Measurements from ENCODE around the gene ZNF346.
"Not testable (repeated sequence)": the region's sequence is repeated elsewhere in the genome, so short reads cannot be mapped to it uniquely, and the experiment has no call there.

The ZNF346 gene, protein sequence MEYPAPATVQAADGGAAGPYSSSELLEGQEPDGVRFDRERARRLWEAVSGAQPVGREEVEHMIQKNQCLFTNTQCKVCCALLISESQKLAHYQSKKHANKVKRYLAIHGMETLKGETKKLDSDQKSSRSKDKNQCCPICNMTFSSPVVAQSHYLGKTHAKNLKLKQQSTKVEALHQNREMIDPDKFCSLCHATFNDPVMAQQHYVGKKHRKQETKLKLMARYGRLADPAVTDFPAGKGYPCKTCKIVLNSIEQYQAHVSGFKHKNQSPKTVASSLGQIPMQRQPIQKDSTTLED

DNA sequence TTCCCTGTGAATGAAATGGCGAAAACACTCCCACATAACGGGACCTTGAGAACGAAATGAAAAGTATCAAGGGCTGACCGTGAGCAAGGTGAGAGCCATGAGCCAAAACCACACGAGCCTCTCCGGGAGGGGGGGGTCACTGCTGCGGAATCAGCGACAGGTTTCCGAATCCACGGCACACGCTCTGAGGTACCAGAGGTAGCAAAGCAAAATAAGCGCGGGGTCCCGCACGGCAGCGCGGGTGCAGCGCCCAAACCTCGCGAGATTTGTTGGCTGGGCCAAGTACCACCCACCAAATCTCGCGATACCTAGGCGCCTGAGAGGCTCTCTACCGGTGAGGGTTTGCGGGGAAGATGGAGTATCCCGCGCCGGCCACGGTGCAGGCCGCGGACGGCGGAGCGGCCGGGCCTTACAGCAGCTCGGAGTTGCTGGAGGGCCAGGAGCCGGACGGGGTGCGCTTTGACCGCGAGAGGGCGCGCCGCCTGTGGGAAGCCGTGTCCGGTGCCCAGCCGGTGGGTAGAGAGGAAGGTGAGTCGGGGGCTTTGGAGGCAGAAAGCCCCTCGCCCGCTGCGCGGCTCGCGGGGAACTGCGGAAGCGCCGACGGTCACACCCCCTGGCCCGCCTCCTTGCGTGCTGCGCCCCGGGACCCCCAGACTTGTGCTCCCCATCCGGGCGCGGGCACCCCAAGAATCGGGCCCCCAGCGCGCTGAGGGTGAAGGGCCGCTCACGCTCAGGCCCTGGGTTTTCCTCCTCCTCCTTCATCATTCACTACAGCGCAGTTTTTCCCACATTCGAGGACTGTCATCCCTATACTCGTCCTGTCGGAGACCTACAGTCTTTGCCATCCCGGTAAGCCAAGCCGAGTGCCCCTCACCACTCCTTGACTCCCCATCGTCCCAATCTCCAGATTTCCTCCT is at the start of gene ZNF346:
TSS of gene ZNF346 (plus strand) at position 311 of the 917 bp plus-strand sequence. CDS start at position 354, 43 bp downstream.
- DNase-seq (ENCODE audit: low read depth in 2 of 2): peak; percentile 79 to 91

DNA sequence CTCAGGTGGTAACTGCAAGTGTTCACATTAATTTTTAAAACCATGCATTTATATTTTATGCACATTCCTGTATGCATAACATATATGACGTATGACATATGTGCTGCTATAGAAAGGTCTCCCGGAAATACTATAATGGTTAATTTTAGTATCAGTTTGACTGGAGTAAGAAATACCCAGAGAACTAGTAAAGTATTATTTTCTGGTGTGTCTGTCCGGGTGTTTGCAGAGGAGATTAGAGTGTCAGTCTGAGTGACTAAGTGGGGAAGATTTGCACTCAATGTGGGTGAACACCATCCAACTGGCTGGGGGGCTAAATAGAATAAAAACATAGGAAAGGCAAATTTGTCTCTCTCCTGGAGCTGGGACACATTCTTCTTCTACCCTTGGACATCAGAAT is 42.8 kb upstream of the ZNF346 start:
- no peak for DNase-seq (ENCODE audit: low read depth in 2 of 2)

DNA sequence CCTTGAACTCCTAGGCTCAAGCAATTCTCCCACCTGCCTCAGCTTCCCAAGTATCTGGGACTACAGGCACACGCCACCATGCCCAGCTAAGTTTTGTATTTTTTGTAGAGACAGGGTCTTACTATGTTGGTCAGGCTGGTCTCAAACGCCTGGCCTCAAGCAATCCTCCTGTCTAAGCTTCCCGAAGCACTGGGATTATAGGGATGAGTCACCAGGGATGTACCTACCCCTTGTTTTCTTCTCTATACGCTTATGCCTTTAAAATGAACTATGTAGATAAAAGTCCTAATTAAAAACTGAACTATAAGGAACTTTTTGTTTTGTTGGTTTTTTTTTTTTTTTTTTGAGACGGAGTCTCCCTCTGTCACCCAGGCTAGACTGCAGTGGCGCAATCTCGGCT is 41.7 kb upstream of the ZNF346 start:
- no peak for DNase-seq (ENCODE audit: low read depth in 2 of 2)

DNA sequence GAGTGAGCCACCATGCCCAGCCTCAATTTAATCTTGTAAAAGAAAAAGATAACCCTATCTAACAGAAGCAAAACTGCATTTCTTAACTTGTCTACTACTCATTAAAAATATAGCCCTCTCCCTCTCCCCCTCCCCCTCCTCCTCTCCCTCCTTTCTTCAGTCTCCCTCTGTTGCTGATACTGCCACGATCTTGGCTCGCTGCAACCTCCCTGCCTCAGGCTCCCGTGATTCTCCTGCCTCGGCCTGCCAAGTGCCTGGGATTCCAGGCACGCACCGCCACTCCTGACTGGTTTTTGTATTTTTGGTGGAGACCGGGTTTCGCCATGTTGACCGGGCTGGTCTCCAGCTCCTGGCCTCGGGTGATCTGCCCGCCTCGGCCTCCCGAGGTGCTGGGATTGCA is 39.4 kb upstream of the ZNF346 start:
- not testable (repeated sequence) for DNase-seq (ENCODE audit: low read depth in 2 of 2)

DNA sequence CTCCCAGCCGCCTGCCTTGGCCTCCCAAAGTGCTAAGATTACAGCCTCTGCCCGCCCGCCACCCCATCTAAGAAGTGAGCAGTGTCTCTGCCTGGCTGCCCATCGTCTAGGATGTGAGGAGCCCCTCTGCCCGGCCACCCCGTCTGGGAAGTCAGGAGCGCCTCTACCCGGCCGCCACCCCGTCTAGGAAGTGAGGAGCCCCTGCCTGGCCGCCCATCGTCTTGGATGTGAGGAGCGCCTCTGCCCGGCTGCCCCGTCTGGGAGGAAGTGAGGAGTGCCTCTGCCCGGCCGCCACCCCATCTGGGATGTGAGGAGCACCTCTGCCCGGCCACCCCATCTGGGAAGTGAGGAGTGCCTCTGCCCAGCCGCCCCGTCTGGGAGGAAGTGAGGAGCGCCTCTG is 38.9 kb upstream of the ZNF346 start:
- DNase-seq (ENCODE audit: low read depth in 2 of 2): not testable (repeated sequence)

DNA sequence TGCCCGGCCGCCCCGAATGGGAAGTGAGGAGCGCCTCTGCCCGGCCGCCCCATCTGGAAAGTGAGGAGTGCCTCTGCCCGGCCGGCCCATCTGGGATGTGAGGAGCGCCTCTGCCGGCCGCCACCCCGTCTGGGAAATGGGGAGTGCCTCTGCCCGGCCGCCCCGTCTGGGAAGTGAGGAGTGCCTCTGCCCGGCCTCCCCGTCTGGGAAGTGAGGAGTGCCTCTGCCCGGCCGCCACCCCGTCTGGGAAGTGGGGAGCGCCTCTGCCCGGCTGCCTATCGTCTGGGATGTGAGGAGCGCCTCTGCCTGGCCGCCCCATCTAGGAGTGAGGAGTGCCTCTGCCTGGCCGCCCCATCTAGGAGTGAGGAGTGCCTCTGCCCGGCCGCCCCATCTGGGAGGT is 38.3 kb upstream of the ZNF346 start:
- not testable (repeated sequence) for DNase-seq (ENCODE audit: low read depth in 2 of 2)

DNA sequence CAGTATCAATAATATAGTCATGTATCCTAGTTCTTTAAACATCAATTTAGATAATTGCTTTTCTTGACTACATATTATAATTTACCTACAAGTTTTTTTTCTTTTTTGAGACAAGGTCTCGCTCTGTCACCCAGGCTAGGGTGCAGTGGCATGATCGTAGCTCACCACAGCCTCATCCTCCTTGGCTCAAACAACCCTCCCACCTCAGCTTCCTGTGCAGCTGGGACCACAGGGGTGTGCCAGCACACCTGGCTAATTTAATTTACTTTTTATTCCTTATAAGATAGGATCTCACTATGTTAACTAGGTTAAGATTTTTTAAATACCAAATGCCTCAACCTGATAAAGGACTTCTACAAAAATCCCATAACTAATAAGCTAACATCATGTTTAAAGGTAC is 37.0 kb upstream of the ZNF346 start:
- no peak for DNase-seq (ENCODE audit: low read depth in 2 of 2)

DNA sequence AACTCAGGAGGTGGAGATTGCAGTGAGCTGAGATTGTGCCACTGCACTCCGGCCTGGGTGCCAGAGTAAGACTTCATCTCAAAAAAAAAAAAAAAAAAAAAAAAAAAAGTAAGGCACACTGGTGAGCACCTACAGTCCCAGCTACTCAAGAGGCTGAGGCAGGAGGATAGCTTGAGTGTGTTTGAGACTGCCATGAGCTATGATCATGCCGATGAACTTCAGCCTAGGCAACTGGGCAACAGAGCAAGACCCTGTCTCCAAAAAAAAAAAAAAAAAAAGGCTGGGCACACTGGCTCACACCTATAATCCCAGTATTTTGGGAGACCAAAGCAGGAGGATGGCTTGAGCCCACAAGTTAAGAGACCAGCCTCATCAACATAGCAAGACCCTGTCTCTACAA is 36.2 kb upstream of the ZNF346 start:
- DNase-seq (ENCODE audit: low read depth in 2 of 2): no peak

DNA sequence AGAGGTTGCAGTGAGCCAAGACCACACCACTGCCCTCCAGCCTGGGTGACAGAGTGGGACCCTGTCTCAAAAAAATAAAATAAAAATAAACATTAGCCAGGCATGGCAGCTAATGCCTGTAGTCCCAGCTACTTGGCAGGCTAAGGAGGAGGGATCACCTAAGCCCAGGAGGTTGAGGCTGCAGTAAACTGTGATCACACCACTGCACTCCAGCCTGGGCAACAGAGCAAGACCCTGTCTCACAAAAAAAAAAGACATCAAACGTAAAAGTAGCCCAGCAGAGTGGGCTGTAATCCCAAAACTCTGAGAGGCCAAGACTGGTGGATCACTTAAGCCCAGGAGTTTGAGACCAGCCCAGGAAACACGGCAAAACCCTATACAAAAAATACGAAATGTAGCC is 34.9 kb upstream of the ZNF346 start:
- DNase-seq (ENCODE audit: low read depth in 2 of 2): no peak

DNA sequence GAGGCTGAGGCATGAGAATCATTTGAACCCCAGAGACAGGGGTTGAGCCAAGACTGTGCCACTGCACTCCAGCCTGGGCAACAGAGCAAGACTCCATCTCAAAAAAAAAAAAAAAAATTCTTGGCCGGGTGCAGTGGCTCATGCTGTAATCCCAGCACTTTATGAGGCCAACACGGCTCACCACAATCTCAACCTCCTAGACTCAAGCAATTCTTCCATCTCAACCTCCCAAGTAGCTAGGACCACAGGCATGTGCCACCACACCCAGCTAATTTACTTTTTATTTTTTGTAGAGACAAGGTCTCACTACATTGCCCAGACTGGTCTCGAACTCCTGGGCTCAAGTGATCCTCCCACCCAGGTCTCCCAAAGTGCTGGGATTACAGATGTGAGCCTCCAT is 29.4 kb upstream of the ZNF346 start:
- not testable (repeated sequence) for DNase-seq (ENCODE audit: low read depth in 2 of 2)

DNA sequence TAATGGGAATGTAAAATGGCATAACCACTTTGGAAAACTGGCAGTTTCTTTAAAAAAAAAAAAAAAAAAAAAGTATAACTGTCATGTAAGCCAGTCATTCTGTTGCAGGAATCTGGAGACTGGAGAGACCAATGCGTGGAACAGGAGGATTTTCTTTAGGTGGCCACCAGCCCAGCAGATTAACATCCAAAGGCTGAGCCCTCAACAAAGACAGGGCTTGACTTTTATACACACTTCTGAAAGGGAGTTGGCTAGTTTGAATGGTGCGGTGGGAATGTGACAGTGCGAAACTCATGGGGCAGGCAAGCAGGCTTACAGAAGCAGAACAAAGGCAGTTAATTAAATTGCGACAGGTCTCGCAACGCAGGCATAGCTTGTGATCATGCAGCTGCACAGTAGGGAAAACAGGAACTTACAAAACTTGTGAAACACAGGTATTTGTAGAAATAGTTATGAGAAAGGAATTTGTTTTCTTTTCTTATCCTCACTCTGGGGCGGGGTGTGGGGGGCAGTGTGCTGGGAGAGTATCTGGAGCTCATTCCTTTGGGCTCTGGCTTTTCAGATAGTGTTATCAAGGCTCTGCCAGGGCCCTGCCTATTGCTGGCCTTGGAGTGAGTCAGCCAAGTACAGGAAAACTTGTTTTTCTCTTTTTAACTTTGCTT is 27.9 kb upstream of the ZNF346 start:
- DNase-seq (ENCODE audit: low read depth in 2 of 2): no peak

DNA sequence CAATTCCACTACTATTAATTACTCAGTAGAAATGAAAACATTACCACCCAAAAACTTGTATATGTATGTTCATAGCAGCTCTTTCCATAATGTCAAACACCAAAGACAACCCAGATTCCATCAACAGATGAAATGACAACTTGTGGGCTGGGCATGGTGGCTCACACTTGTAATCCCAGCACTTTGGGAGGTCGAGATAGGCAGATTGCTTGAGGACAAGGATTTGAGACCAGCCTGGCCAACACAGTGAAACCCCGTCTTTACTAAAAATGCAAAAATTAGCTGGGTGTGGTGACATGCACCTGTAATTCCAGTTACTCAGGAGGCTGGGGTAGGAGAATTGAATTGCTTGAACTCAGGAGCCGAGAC is 27.4 kb upstream of the ZNF346 start:
- no peak for DNase-seq (ENCODE audit: low read depth in 2 of 2)

DNA sequence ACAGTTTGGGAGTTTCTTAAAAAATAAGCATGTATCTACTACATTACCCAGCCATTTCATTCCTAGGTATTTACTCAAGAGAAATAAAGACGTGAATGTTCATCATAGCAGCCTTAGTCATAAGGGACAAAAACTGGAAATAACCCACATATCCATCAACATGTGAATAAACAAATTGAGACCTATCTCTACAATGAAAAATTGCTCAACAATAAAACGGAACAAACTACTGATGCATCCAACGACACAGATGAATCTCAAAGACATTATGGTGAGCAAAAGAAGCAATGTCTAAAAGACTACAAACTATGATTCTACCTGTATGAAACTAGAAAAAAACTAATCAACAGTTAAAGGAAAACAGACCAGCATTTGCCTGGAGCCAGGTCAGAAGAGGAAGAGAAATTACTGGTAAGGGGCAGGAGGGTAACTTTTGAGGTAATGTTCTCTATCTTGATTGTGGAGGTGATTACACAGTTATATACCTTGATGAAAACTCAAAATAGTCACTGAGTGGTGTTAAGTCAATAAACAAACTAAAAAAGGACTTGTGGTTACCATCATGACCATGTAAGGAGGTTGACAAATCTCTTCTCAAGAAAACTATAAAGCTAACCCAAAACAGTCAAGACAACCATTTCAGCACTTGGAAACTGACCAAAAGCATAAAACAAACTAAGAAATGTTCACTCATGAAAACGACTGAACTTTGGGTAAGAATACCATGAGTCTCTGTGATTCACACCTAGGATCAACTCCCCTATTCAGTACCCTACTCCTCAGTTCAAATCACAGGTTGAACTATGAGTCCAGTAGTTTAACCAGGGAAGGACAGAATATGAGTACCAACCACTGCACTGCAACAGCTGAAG is 26.4 kb upstream of the ZNF346 start:
- DNase-seq (ENCODE audit: low read depth in 2 of 2): no peak

DNA sequence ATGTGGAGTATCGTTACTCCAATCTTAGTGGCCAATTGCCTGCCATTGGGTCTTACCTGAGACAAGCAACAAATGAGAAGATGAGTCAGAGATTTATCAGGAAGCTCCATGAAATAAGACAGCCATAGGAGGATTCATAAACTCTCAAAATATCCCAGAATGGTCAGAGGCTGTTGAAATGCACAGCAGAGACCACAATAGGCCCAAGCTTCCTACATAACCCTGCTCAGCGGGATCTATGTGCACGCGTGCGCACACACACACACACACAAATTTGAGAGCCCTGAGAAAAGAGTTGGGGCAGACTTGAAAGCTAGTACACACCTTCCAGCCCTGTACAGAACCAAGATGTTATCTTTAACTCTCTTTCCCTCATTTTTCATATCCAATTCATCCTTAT is 25.7 kb upstream of the ZNF346 start:
- DNase-seq (ENCODE audit: low read depth in 2 of 2): no peak

DNA sequence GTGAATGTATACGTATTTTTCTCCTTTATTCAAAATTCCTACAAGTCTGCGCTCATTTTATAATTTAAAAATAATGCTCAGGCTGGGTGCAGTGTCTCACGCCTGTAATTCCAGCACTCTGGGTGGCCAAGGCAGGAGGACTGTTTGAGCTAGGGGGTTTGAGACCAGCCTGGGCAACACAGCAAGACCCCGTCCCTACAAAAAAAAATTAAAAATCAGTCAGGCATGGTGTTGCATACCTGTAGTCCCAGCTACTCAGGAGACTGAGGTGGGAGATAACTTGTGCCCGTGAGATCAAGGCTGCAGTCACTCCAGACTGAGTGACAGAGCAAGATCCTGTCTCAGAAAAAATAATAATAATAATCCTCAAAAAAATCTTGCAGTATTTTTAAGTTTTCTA is 23.7 kb upstream of the ZNF346 start:
- no peak for DNase-seq (ENCODE audit: low read depth in 2 of 2)

DNA sequence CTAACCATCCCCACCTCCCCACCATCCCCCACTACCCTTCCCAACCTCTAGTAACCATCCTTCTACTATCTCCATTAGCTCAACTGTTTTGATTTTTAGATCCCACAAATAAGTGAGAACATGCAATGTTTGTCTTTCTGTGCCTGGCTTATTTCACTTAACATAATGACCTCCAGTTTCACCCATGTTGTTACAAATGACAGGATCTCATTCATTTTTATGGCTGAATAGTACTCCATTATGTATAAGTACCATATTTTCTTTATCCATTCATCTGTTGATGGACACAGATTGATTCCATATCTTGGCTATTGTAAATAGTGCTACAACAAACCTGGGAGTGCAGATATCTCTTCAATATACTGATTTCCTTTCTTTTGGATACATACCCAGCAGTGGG is 23.0 kb upstream of the ZNF346 start:
- DNase-seq (ENCODE audit: low read depth in 2 of 2): not testable (repeated sequence)

DNA sequence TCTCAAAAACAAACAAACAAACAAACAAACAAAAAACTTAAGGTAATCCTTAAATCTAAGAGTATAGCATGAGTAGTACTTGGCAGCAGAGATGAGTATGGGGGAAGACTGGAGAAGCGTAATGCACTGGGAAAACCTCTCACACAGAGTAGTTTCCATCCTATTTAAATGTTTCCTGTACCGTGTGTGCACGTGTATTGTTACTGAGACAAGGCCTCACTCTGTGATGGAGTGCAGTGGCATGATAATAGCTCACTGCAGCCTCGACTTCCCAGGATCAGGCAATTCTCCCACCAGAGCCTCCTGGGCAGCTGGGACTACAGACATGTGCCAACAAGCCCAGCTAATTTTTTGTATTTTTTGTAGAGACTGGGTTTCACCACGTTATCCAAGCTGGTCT is 18.8 kb upstream of the ZNF346 start:
- no peak for DNase-seq (ENCODE audit: low read depth in 2 of 2)

DNA sequence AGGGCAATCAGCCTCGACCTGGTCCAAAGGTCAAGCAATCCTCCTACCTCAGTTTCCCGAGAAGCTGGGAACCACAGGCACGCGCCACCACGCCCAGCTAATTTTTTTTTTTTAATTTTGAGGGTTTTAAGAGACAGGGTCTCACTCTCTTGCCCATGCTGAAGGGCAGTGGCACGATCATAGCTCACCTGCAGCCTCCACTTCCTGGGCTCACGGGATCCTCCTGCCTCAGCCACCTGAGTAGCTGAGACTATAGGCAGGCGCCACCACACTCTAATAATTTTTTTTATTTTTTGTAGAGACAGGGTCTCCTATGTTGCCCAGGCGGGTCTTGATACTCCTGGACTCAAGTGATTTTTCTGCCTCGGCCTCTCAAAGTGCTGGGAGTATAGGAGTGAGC is 17.5 kb upstream of the ZNF346 start:
- no peak for DNase-seq (ENCODE audit: low read depth in 2 of 2)

DNA sequence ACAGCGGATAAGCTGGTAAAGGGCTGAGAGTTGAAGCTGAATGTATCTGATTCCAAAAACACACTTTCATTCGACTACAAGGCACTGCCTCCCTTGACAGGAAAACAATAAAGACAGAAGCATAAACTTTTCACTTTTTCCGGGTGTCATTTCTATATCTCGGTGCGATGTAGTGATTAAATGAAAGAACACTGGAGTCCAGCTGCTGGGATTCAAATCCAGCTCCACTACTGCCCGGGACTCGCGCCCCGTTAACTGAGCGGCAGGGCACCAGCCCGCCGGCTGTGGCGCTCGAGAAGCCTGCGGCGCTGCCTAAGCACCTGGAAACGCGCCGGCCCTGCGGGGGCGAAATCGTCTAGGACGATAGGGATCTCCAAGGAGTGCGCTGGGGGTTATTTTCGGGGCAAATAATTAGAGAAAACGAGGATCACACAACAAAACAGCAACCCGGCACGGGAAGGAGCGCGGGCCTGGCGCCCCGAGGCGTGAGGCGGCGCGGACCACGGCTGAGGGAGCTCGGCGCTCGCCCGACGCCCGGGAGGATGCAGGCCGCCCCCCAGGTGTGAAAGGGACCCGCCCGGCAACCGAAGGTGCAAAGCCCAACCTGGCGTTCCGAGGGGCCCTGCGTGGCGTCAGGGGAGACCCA is 16.8 kb upstream of the ZNF346 start:
- DNase-seq (ENCODE audit: low read depth in 2 of 2): peak; percentile 40 to 56

DNA sequence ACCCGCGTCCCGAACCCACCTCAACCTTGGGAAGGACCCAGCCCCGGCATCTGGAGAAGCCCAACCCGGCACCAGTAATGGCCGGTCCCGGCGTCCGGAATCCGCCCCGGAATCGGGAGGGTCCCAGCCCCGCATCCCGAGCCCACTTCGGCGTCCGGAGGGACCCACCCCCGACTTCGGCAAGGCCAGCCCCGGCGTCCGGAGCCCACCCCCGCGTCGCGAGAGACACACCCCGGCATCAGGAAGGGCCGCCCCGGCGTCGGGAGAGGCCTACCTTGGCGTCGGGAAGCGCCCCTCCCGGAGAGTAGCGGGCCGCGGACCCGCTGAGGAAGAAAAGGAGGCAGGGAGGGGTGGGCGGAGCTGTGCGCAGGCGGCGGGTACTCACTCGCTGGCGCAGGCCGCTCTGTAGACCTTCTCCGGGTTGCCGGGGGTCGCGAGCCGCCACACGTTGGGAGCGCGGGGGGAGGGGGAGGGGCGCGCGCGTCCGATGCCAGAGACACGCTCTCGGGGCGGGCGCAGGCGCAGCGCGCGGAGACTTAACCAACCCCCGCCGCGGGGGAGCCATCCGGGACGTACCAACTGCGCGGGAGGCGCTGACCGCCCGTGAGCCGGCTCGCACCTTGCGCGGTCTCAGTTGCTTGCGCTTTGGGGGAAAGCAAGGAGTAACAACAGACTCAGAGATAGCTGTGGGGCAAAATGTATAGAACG is 16.1 kb upstream of the ZNF346 start, which contains the start of gene UIMC1:
TSS of gene UIMC1 (minus strand) at position 515 of the 708 bp plus-strand sequence. CDS start 24,164 bp downstream, outside the sequence.
- peak; percentile 86 to 89 for DNase-seq (ENCODE audit: low read depth in 2 of 2)
